GM21576 (cell line): ENCODE results near the gene TEDDM1.
"Not testable (repeated sequence)": the region's sequence is repeated elsewhere in the genome, so short reads cannot be mapped to it uniquely, and the experiment has no call there.

ENCODE experiments used
- ATAC-seq: cut with Tn5 transposase; IDR thresholded peaks from one replicate; pipeline ENCODE4 v1.9.1; 2021; ENCODE audit warnings: mild to moderate bottlenecking, moderate library complexity; ENCODE audit not compliant: unreplicated experiment

The TEDDM1 gene

GRCh38 chr1:182400567-182400966 is at the start of gene TEDDM1:
TEDDM1 (minus strand) TSS chr1:182400667; CDS start chr1:182400485, 182 bp downstream.
- no peak for ATAC-seq

- no peak for ATAC-seq
Observed at GRCh38 chr1:182450087-182450486, 49.6 kb upstream of the TEDDM1 start, which contains the start of gene RGSL1. RGSL1 (plus strand) TSS chr1:182450146; CDS start chr1:182450166, 20 bp downstream.

GRCh38 chr1:182447660-182448059 is 47.2 kb upstream of the TEDDM1 start:
- ATAC-seq = no peak

- ATAC-seq = not testable (repeated sequence)
Observed at GRCh38 chr1:182447124-182447523, 46.7 kb upstream of the TEDDM1 start.

- ATAC-seq = peak; percentile 54
Observed at GRCh38 chr1:182446033-182446669, 45.7 kb upstream of the TEDDM1 start.

GRCh38 chr1:182444497-182444896 is 44.0 kb upstream of the TEDDM1 start:
- ATAC-seq = no peak

- ATAC-seq = no peak
Observed at GRCh38 chr1:182442333-182442732, 41.9 kb upstream of the TEDDM1 start.

- no peak for ATAC-seq
Observed at GRCh38 chr1:182441719-182442118, 41.3 kb upstream of the TEDDM1 start.

GRCh38 chr1:182438326-182438725 is 37.9 kb upstream of the TEDDM1 start:
- no peak for ATAC-seq

- no peak for ATAC-seq
Observed at GRCh38 chr1:182433580-182433979, 33.1 kb upstream of the TEDDM1 start.

GRCh38 chr1:182431278-182431677 is 30.8 kb upstream of the TEDDM1 start:
- ATAC-seq = no peak

GRCh38 chr1:182430263-182431068 is 30.0 kb upstream of the TEDDM1 start:
- peak; percentile 35 for ATAC-seq

GRCh38 chr1:182428043-182428442 is 27.6 kb upstream of the TEDDM1 start:
- ATAC-seq = no peak

- ATAC-seq = peak; percentile 73
Observed at GRCh38 chr1:182426442-182427430, 26.3 kb upstream of the TEDDM1 start.

GRCh38 chr1:182415789-182416188 is 15.3 kb upstream of the TEDDM1 start:
- no peak for ATAC-seq

- no peak for ATAC-seq
Observed at GRCh38 chr1:182413969-182414368, 13.5 kb upstream of the TEDDM1 start.

GRCh38 chr1:182413486-182413885 is 13.0 kb upstream of the TEDDM1 start:
- no peak for ATAC-seq

- ATAC-seq = no peak
Observed at GRCh38 chr1:182410620-182411273, 10.3 kb upstream of the TEDDM1 start.

GRCh38 chr1:182410138-182410537 is 9.7 kb upstream of the TEDDM1 start:
- ATAC-seq = no peak

- no peak for ATAC-seq
Observed at GRCh38 chr1:182408435-182409075, 8.1 kb upstream of the TEDDM1 start.
